ENCODE measurements around the gene ZCCHC4.
"Not testable (repeated sequence)": the region's sequence is repeated elsewhere in the genome, so short reads cannot be mapped to it uniquely, and the experiment has no call there.

Gene ZCCHC4

GRCh38 chr4:25358515-25359275, 46.1 kb downstream of the ZCCHC4 start:
- H3K27ac ChIP-seq (ENCODE audit: low read length): no peak overlapping the region
- H3K4me1 ChIP-seq (ENCODE audit: control insufficient read depth in 1 of 2, insufficient read depth in 2 of 2, low read length in 2 of 2): no peaks in the 10 kb centered on the region
- peaks cover 4 to 10% of the 10 kb centered on the region in 2 donors for H3K36me3 ChIP-seq (ENCODE audit: control insufficient read depth in 1 of 2, insufficient read depth in 2 of 2, low read length in 2 of 2)
- H3K27me3 ChIP-seq (ENCODE audit: low read depth, low read length): no peaks in the 10 kb centered on the region
- no peak overlapping the region for H3K4me3 ChIP-seq (ENCODE audit: low read depth in 1 of 2, low read length in 2 of 2)
- H3K9me3 ChIP-seq (ENCODE audit: control insufficient read depth in 1 of 2, low read length in 2 of 2): no peaks in the 10 kb centered on the region

DNA sequence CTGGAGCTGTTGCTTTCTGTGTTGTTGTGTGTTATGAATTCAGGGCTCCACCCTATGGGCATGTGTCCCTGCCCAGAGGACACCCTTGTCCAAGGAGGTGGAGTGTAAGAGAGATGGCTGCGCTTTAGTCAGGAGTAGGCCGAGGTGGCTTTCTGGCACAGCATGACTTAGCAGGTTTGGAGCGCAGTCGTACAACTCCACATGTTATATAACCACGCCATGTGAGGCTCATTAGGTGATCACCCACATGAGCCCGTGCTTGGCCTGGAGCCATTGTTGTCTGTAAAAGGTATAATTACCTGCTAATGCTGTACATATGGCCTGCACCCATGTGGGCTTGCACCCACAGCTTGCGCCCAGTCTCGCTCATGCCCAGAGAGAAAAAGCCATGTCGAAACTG, 48.7 kb downstream of the ZCCHC4 start:
- Histone ChIP-seq H3K4me3 (ENCODE audit: low read depth in 1 of 2, low read length in 2 of 2) (no peak overlapping the region), H3K9me3 (ENCODE audit: control insufficient read depth in 1 of 2, low read length in 2 of 2) (no peaks in the 10 kb centered on the region), H3K27me3 (ENCODE audit: low read depth, low read length) (no peaks in the 10 kb centered on the region), H3K4me1 (ENCODE audit: control insufficient read depth in 1 of 2, insufficient read depth in 2 of 2, low read length in 2 of 2) (no peaks in the 10 kb centered on the region), H3K36me3 (ENCODE audit: control insufficient read depth in 1 of 2, insufficient read depth in 2 of 2, low read length in 2 of 2) (peaks cover 10% of the 10 kb centered on the region in 2 donors), H3K27ac (ENCODE audit: low read length) (no peak overlapping the region)

DNA sequence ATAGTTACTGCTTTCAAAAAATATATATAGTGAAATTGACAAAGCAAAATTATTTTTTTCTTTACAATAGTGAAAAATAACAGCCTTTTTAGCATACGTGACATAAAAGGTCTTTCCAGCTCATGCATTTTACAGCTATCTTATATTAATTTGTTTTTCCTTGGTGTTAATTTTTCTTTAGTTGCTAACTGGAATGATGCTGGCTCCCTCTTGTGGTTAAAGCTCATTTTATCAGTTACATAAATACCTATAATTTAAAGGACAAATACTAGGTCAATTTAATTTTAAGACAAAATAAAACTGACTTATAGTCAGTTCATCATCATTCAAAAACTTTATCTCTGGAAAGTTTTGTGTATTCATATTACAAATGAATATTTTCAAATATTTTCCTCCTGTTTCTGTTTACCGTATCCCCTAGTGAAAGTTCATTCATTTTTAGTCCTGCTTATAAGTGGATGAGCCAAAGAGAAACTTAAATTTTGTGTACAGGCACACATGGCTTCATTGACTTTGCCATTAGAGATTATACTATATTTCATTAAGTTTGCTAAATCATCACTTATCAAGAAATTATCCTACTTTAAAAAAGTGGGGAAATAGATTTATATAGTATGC, 54.5 kb downstream of the ZCCHC4 start:
- Histone ChIP-seq H3K4me1 (ENCODE audit: control insufficient read depth in 1 of 2, insufficient read depth in 2 of 2, low read length in 2 of 2) (no peaks in the 10 kb centered on the region), H3K9me3 (ENCODE audit: control insufficient read depth in 1 of 2, low read length in 2 of 2) (no peaks in the 10 kb centered on the region), H3K27me3 (ENCODE audit: low read depth, low read length) (no peaks in the 10 kb centered on the region), H3K4me3 (ENCODE audit: low read depth in 1 of 2, low read length in 2 of 2) (no peak overlapping the region), H3K27ac (ENCODE audit: low read length) (no peak overlapping the region), H3K36me3 (ENCODE audit: control insufficient read depth in 1 of 2, insufficient read depth in 2 of 2, low read length in 2 of 2) (peaks cover 9 to 10% of the 10 kb centered on the region in 2 donors)

DNA sequence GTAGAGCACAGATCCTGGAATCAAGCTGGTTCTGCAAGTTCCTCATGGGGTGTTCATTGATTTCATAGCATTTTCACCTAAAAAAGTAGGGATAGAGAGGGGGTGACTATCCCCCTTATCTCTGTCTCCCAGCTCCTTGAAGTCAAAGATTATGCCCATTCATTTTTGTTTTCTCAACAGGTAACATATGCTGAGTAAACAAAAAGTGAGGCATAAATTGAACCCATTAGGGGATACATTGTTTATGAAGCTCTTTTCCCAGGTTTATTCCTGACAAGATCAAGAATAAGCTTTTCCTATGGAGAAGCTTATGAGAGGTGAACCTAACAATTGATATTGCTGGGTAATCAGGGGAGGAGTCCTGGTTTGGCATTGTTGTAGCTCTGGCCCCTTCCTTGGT, 55.3 kb downstream of the ZCCHC4 start:
- H3K9me3 ChIP-seq (ENCODE audit: control insufficient read depth in 1 of 2, low read length in 2 of 2): no peaks in the 10 kb centered on the region
- no peak overlapping the region for H3K4me3 ChIP-seq (ENCODE audit: low read depth in 1 of 2, low read length in 2 of 2)
- H3K27ac ChIP-seq (ENCODE audit: low read length): no peak overlapping the region
- H3K4me1 ChIP-seq (ENCODE audit: control insufficient read depth in 1 of 2, insufficient read depth in 2 of 2, low read length in 2 of 2): no peaks in the 10 kb centered on the region
- H3K27me3 ChIP-seq (ENCODE audit: low read depth, low read length): no peaks in the 10 kb centered on the region
- H3K36me3 ChIP-seq (ENCODE audit: control insufficient read depth in 1 of 2, insufficient read depth in 2 of 2, low read length in 2 of 2): peaks cover 7 to 9% of the 10 kb centered on the region in 2 donors

GRCh38 chr4:25368315-25368714, 55.7 kb downstream of the ZCCHC4 start:
- H3K4me3 ChIP-seq (ENCODE audit: low read depth in 1 of 2, low read length in 2 of 2): no peak overlapping the region
- no peaks in the 10 kb centered on the region for H3K4me1 ChIP-seq (ENCODE audit: control insufficient read depth in 1 of 2, insufficient read depth in 2 of 2, low read length in 2 of 2)
- no peaks in the 10 kb centered on the region for H3K27me3 ChIP-seq (ENCODE audit: low read depth, low read length)
- peaks cover 5 to 6% of the 10 kb centered on the region in 2 donors for H3K36me3 ChIP-seq (ENCODE audit: control insufficient read depth in 1 of 2, insufficient read depth in 2 of 2, low read length in 2 of 2)
- H3K27ac ChIP-seq (ENCODE audit: low read length): no peak overlapping the region
- no peaks in the 10 kb centered on the region for H3K9me3 ChIP-seq (ENCODE audit: control insufficient read depth in 1 of 2, low read length in 2 of 2)

GRCh38 chr4:25370242-25370641, 57.7 kb downstream of the ZCCHC4 start:
- Histone ChIP-seq H3K36me3 (ENCODE audit: control insufficient read depth in 1 of 2, insufficient read depth in 2 of 2, low read length in 2 of 2) (peaks cover 2 to 5% of the 10 kb centered on the region in 2 donors), H3K9me3 (ENCODE audit: control insufficient read depth in 1 of 2, low read length in 2 of 2) (no peaks in the 10 kb centered on the region), H3K4me1 (ENCODE audit: control insufficient read depth in 1 of 2, insufficient read depth in 2 of 2, low read length in 2 of 2) (no peaks in the 10 kb centered on the region), H3K27ac (ENCODE audit: low read length) (no peak overlapping the region), H3K27me3 (ENCODE audit: low read depth, low read length) (no peaks in the 10 kb centered on the region), H3K4me3 (ENCODE audit: low read depth in 1 of 2, low read length in 2 of 2) (no peak overlapping the region)

- not testable (repeated sequence) for H3K27ac ChIP-seq (ENCODE audit: low read length); H3K9me3 ChIP-seq (ENCODE audit: control insufficient read depth in 1 of 2, low read length in 2 of 2); H3K27me3 ChIP-seq (ENCODE audit: low read depth, low read length); H3K4me3 ChIP-seq (ENCODE audit: low read depth in 1 of 2, low read length in 2 of 2); H3K4me1 ChIP-seq (ENCODE audit: control insufficient read depth in 1 of 2, insufficient read depth in 2 of 2, low read length in 2 of 2); H3K36me3 ChIP-seq (ENCODE audit: control insufficient read depth in 1 of 2, insufficient read depth in 2 of 2, low read length in 2 of 2)
Measured at GRCh38 chr4:25372549-25372948, 60.0 kb downstream of the ZCCHC4 start.

- no peaks in the 10 kb centered on the region for H3K27me3 ChIP-seq (ENCODE audit: low read depth, low read length)
- peaks cover 6 to 12% of the 10 kb centered on the region in 2 donors for H3K36me3 ChIP-seq (ENCODE audit: control insufficient read depth in 1 of 2, insufficient read depth in 2 of 2, low read length in 2 of 2)
- H3K9me3 ChIP-seq (ENCODE audit: control insufficient read depth in 1 of 2, low read length in 2 of 2): no peaks in the 10 kb centered on the region
- H3K4me3 ChIP-seq (ENCODE audit: low read depth in 1 of 2, low read length in 2 of 2): peak within 1 kb of the TSS; percentile 87 to 97
- peaks cover 7 to 26% of the 10 kb centered on the region in 2 donors for H3K4me1 ChIP-seq (ENCODE audit: control insufficient read depth in 1 of 2, insufficient read depth in 2 of 2, low read length in 2 of 2)
- peak within 1 kb of the TSS; percentile 57 for H3K27ac ChIP-seq (ENCODE audit: low read length)
Measured at GRCh38 chr4:25376754-25377571, 64.4 kb downstream of the ZCCHC4 start, which contains the start of gene ANAPC4. TSS of gene ANAPC4 (plus strand) at chr4:25377263. CDS start at chr4:25377428, 165 bp downstream.

- H3K4me3 ChIP-seq (ENCODE audit: low read depth in 1 of 2, low read length in 2 of 2): peak overlapping the region; percentile 87 to 97
- peaks cover 7 to 26% of the 10 kb centered on the region in 2 donors for H3K4me1 ChIP-seq (ENCODE audit: control insufficient read depth in 1 of 2, insufficient read depth in 2 of 2, low read length in 2 of 2)
- peaks cover 9 to 19% of the 10 kb centered on the region in 2 donors for H3K36me3 ChIP-seq (ENCODE audit: control insufficient read depth in 1 of 2, insufficient read depth in 2 of 2, low read length in 2 of 2)
- H3K9me3 ChIP-seq (ENCODE audit: control insufficient read depth in 1 of 2, low read length in 2 of 2): no peaks in the 10 kb centered on the region
- peak overlapping the region; percentile 42 for H3K27ac ChIP-seq (ENCODE audit: low read length)
- H3K27me3 ChIP-seq (ENCODE audit: low read depth, low read length): no peaks in the 10 kb centered on the region
Measured at GRCh38 chr4:25377572-25378436, 65.2 kb downstream of the ZCCHC4 start.

DNA sequence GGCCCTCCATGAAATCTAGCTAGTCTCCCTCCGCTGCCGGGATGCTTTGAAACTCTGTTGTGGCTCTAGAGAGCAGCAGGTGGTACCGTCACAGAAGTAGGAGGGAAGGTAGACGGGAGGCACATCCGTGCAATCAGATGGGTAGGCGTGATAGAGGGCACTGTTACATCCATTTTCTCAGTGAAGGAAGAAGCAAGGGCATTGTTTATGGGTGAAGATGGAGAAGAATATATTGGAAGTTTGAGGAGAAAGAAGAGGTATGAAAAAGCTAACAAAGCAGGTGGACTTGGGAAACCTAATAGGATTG, 65.8 kb downstream of the ZCCHC4 start:
- Histone ChIP-seq H3K9me3 (ENCODE audit: control insufficient read depth in 1 of 2, low read length in 2 of 2) (no peaks in the 10 kb centered on the region), H3K4me3 (ENCODE audit: low read depth in 1 of 2, low read length in 2 of 2) (peak overlapping the region; percentile 87 to 97), H3K36me3 (ENCODE audit: control insufficient read depth in 1 of 2, insufficient read depth in 2 of 2, low read length in 2 of 2) (peaks cover 9 to 25% of the 10 kb centered on the region in 2 donors), H3K27me3 (ENCODE audit: low read depth, low read length) (no peaks in the 10 kb centered on the region), H3K4me1 (ENCODE audit: control insufficient read depth in 1 of 2, insufficient read depth in 2 of 2, low read length in 2 of 2) (peaks cover 7 to 26% of the 10 kb centered on the region in 2 donors), H3K27ac (ENCODE audit: low read length) (no peak overlapping the region)

Measured in muscle layer of duodenum (tissue), 2 donors.